COLO668 (cell line): ENCODE measurements around the gene PPFIBP2.
"Not testable (repeated sequence)": the region's sequence is repeated elsewhere in the genome, so short reads cannot be mapped to it uniquely, and the experiment has no call there.

ENCODE experiments used
- DNase-seq: peaks from one replicate; lab custom pipeline; 2025; ENCODE audit not compliant: unreplicated experiment; lab: John Stamatoyannopoulos, UW

Gene PPFIBP2

DNA sequence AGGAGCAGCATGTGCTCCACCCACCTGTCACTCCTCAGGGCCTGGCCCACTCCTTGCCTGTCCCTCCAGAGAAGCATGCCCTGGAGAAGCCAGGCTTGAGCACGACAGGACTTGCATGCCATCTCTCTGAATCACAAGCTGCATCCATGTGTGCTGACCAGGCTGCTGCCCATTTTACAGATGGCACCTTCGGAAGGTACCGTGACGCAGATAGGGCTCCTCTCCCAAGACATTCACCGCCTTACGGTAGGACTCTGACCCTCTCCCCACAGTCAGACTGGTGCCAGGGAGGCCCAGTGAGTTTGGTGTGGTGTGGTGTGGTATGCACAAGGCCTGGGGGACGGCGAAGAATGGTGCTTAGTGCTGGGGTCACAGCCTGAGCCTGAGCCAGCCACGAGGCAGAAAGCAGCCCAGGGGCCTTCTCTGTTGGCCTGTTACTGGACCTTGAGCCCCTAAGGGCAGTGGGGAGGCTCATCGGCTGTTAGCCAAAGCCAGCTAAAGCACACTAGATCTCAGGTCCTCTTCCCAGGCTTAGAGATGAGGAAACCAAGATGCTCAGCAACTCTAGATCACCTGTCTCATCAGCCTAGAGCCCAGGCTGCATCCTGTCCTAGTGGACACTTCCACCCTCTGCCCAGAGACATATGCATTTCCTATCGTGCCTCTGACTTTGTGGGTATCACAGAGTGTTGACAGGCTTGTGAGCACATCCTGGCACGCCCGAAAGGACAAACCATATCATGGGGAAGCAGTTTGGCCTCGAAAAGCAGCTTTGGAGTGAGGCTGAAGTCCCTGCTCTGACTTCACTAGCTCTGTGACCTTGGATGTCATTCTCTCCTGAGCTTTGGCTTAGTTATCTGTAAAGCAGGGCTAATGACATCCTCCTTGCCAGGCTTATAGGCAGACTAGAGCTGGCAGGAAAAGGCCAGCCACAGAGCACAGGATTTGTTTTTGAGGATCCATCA is 141.7 kb downstream of the PPFIBP2 start:
- no peak for DNase-seq

DNA sequence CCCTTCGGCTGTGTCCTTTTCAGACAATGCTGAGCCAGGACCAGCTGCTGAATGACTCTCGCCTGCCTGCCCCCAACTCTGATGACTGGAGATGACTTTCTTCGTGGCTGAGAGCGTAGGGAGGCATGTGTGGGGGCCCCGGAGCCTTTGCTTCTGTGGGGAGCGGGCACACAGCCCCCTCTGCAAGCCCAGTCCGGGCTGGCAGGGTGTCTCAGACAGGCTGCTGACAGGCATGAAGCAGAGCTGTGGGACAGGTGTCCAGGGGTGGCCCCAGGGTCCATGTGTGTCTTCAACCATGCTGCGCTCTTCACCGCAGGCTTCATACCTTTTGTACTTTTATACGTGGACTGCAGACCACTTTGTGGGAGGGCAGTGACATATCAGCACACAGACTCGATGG is 142.9 kb downstream of the PPFIBP2 start:
- no peak for DNase-seq

DNA sequence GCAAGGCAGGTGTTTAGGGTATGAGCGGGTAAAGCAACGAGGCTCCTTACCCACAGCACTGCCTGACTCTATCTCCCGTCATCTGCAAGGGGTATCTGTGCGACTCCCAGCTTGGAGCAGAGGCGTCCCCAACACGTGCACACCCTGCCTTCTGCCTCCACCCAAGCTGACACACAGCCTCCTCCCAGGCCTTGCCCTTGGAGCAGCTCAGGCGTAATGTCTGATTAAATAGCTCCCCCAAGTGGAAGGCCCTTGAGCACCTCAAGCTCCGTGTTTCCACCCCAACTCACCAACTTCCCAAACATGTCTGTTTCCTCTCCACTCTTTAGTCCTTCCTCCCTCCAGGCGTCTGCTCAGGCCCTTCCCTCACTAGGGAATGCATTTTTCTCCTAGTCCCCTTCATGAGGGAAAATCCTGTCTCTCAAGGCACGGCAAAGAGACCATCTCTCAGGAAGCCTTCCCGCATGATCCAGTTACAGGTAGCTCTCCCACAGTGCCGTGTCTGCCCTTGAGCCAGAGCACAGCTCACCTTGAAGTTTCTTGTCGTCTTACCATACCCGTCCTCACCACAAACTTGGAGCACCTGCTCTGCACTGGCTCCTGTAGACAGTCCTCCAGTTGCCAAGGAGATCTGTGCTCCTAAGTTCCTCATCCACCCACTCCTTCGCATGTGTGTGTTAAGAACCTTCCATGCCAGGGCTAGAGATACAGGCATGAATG is 143.7 kb downstream of the PPFIBP2 start:
- peak; percentile 39 for DNase-seq

GRCh38 chr11:7663531-7663930 is 149.7 kb downstream of the PPFIBP2 start:
- not testable (repeated sequence) for DNase-seq

DNA sequence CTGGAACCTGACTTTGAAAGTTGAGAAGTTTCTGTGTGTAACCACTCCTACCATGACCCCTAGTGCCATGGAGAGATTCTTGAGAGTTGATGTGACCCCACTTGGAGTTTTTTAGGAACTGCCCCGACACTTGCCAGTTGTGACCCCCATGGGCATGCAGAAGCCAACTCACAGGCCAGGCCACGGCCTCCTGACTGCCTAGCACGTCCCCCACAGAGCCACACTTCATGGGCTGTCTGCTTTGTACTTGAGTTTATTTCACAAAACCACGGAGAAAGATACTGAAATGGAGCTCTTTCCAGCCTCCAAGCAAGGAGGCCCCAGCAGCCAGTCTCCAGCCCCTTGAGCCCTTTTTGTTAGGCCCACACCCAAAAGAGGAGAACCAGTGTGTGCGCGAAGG is 151.1 kb downstream of the PPFIBP2 start:
- no peak for DNase-seq

GRCh38 chr11:7665473-7666291 is 151.9 kb downstream of the PPFIBP2 start:
- DNase-seq: peak; percentile 74

DNA sequence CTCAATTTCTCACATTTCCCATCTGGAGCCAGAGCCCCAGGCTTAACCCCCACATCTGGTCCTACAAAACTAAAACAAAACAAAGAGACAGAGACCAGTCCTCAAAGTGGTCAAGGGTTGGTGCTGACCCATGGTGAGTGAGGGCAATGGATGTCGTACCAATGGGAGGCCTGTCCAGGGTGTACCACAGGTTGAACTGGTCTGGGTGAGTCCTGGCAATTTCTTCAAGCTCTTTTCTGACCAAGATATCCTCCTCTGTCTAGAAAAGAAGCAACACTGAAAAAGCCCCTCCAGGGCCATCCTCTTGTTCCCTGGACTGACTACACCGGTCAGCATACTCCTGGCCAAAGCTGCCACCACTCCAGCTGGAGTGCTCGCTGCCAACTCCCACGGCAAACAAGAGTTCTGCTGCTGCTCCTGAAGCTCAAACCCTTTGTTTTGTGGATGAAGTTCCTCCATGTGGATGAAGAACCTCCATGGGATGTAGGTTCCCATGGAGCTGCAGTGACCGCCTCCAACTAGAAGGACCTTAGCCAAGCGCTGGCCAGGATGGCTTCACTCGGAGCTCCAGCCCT is 152.6 kb downstream of the PPFIBP2 start:
- DNase-seq: no peak

GRCh38 chr11:7667460-7667859 is 153.7 kb downstream of the PPFIBP2 start:
- no peak for DNase-seq

- DNase-seq: no peak
Measured at GRCh38 chr11:7668464-7668863, 154.7 kb downstream of the PPFIBP2 start.

GRCh38 chr11:7668911-7669310 is 155.1 kb downstream of the PPFIBP2 start:
- no peak for DNase-seq

DNA sequence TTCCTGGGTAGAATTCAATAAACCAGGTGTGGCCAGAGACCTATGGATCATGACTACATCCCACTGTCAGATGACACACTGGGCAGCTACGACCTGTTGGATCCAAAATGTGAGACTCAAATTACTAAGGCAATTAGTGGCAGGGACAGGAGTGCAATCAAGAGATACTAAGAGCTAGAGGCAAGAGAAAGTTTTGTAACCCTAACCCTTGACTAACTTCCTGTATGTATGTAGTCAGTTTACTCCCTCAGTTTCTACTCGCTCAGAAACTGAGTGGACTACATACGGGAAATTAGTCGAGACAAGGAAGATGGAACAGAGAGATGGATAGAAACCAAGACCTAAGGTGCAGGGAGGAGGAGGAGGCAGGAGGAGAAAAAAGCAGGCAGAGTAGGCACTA is 156.8 kb downstream of the PPFIBP2 start:
- no peak for DNase-seq

DNA sequence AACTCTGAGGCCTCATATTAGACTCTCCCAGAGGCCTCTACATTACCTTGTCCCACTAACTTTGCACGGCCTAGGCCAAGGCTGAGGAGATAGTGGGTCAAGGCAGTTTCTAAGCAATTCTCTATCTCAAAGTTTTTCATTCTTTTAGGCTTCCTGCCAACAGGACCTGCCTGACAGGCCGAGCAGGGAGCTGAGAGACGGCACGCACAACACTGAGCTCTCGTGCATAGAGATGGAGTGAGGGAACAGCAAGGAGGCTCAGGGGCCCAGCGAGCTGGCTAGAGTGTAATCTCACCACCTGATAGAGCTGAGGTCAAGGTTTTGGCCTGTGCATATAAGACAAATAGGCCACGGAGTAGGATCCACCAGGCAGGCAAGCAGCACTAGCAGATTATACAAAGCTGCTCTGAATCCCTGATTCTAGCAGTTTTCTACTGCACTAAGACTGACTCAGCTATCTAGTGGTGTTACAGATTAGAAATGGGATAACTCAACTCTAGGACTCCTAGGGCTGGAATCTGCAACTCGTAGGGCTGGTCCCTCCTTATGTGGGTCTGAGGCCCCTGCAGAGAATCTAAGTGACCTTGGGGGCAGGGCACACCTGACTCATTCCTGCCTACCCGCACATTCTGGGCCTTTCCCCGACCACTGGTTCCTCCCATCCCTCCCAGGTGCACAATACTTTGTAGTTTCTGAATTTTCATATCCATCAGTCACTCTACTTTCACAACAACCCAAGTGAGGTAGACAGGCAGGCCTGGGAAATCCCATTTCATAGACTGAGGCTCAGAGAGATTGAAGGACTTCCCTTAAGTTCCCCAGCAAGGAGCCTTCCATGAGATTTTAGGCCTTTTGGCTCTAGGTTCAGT is 157.8 kb downstream of the PPFIBP2 start:
- no peak for DNase-seq

- DNase-seq: no peak
Measured at GRCh38 chr11:7672276-7672959, 158.6 kb downstream of the PPFIBP2 start.

GRCh38 chr11:7672960-7673723 is 159.3 kb downstream of the PPFIBP2 start, which contains the start of gene CYB5R2:
Gene CYB5R2 (minus strand): TSS chr11:7673500. CDS start chr11:7672825, 675 bp downstream.
- peak; percentile 5 for DNase-seq

DNA sequence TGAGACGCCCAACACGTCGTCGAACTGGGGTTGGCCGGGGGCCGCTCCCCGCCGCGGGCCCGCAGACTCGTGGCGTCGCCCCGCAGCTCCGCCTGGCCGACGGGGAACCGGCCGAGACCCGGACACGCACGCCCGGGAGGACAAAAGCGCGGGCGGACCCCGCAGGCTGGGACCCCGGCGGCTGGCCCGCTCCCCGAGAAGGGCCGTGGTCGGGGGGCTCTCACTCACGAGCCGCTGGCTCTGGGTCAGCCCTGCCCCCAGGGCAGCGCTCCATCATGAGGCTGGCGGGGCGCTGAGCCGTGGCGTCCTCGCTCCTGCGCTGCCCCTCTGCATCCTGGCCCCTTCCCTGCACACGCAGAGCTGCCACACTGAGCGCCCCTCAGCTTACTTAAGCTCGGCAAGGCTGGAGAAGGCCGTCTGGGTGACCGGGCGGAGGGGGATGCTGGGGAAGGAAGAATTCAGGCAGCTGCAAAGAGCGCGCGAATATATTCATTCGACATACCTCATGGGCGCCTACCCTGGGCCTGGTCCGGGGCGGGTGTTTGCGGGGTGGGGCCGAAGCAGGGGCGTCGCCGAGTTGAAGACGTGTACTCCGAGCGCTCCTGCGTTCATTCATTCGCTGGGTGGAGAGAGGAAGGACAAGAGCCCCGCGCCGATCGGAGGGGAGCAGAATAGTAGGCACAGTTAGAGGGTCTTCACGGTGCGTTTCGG is 160.1 kb downstream of the PPFIBP2 start:
- DNase-seq: no peak

GRCh38 chr11:7675631-7676030 is 161.8 kb downstream of the PPFIBP2 start:
- no peak for DNase-seq

DNA sequence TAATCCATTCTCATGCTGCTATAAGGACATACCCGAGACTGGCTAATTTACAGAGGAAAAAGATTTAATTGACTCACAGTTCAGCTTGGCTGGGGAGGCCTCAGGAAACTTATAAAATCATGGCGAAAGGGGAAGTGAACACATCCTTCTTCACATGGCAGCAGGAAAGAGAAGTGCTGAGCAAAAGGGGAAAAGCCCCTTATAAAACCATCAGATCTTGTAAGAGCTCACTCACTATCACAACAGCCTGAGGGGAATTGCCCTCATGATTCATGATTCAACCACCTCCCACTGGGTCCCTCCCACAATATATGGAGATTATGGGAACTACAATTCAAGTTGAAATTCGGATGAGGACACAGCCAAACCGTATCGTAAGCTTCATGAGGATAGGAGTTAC is 163.3 kb downstream of the PPFIBP2 start:
- no peak for DNase-seq

GRCh38 chr11:7677796-7678201 is 164.0 kb downstream of the PPFIBP2 start:
- DNase-seq: no peak
